ENCODE measurements around the gene CBR3. TPM values are rescaled to one million over a fixed set of nuclear protein-coding genes. Genes with fewer than 3 reads are reported as not detected.
"Not testable (repeated sequence)": the region's sequence is repeated elsewhere in the genome, so short reads cannot be mapped to it uniquely, and the experiment has no call there.

Gene CBR3
- total RNA-seq, 1 experiment from 2014 or later, result 20.1 TPM

GRCh38 chr21:36141513-36141925 lies 6.6 kb downstream of the CBR3 start:
- peaks cover 9% of the 10 kb centered on the region for H3K4me1 ChIP-seq (replicated peaks; ENCODE audit: insufficient read depth)
- TF ChIP-seq EZH2 (IDR thresholded peaks at IDR 0.05; ENCODE audit: low read depth) (no peak), CTCF (conservative IDR thresholded peaks at IDR 0.05) (peak; percentile 81)
- no peaks in the 10 kb centered on the region for H3K9me3 ChIP-seq (ENCODE audit: insufficient read depth, low read depth)
- H3K27me3 ChIP-seq (ENCODE audit: insufficient read depth, low read depth), result no peaks in the 10 kb centered on the region
- intact Hi-C loops (cut with micrococcal nuclease; ENCODE audit: unreplicated experiment), result loop anchor here (1.0 to 5.0 kb wide), 3 partner anchors 68 to 786 kb away; no protein-coding TSS in a partner anchor
- no TSS peak for BruUV-seq (replicated peaks)
- peak; percentile 91 to 96 for DNase-seq
- POLR2A ChIA-PET (ENCODE audit: unreplicated experiment), result interaction anchor here (0.5 kb wide), 1 partner anchor 943 kb away, joined by 3 read pairs; no protein-coding TSS in a partner anchor
- no peaks in the 10 kb centered on the region for H3K9me2 ChIP-seq (ENCODE audit: insufficient read depth)
- H3F3A ChIP-seq (ENCODE audit: insufficient read depth, low read depth), result peaks cover 7% of the 10 kb centered on the region; the same call in 1 of the 2 replicates
- peak overlapping the region; percentile 66 for H3K27ac ChIP-seq
- H4K20me1 ChIP-seq (ENCODE audit: insufficient read depth), result no peaks in the 10 kb centered on the region
- no peak overlapping the region for H2AFZ ChIP-seq
- CTCF ChIA-PET, result interaction anchor here (0.6 to 0.7 kb wide), 3 partner anchors 182 to 558 kb away, joined by 4 to 8 read pairs (median 6); no protein-coding TSS in a partner anchor
- H3K4me3 ChIP-seq, result no peak overlapping the region
- no peaks in the 10 kb centered on the region for H3K36me3 ChIP-seq (ENCODE audit: low read depth)
- H3K4me2 ChIP-seq, result peak overlapping the region; percentile 47
- 0 out of 2 replicates have a peak, but pooled peaks cover 2% of the 10 kb centered on the region for H3K79me2 ChIP-seq (ENCODE audit: low read depth)

GRCh38 chr21:36144233-36144632 lies 9.4 kb downstream of the CBR3 start:
- CTCF ChIA-PET; H3K4me3 ChIP-seq; H3K27me3 ChIP-seq (ENCODE audit: insufficient read depth, low read depth); H4K20me1 ChIP-seq (ENCODE audit: insufficient read depth); H3K4me1 ChIP-seq (replicated peaks; ENCODE audit: insufficient read depth); H3K79me2 ChIP-seq (ENCODE audit: low read depth); DNase-seq; H2AFZ ChIP-seq; H3K9me2 ChIP-seq (ENCODE audit: insufficient read depth); POLR2A ChIA-PET (ENCODE audit: unreplicated experiment); H3K36me3 ChIP-seq (ENCODE audit: low read depth); H3K9me3 ChIP-seq (ENCODE audit: insufficient read depth, low read depth); H3F3A ChIP-seq (ENCODE audit: insufficient read depth, low read depth); H3K4me2 ChIP-seq; BruUV-seq (replicated peaks); H3K27ac ChIP-seq: not testable (repeated sequence)
- intact Hi-C loops (cut with micrococcal nuclease; ENCODE audit: unreplicated experiment), result loop anchor here (5.0 kb wide), 1 partner anchor 783 kb away; no protein-coding TSS in a partner anchor

- intact Hi-C loops (cut with micrococcal nuclease; ENCODE audit: unreplicated experiment), result no loop called here
- CTCF ChIA-PET, result interaction anchor here (0.7 kb wide), 1 partner anchor 24 kb away, joined by 3 read pairs; no protein-coding TSS in a partner anchor
- POLR2A ChIA-PET (ENCODE audit: unreplicated experiment), result interaction anchor here (0.6 kb wide), 1 partner anchor 730 kb away, joined by 4 read pairs; no protein-coding TSS in a partner anchor
Measured at GRCh38 chr21:36145259-36145658, 10.4 kb downstream of the CBR3 start.

More at GRCh38 chr21:36145259-36145658, 10.4 kb downstream of the CBR3 start:
- Histone ChIP-seq H2AFZ (no peak overlapping the region), H3K4me2 (no peak overlapping the region), H3F3A (ENCODE audit: insufficient read depth, low read depth) (peaks cover 5% of the 10 kb centered on the region; the same call in 1 of the 2 replicates), H4K20me1 (ENCODE audit: insufficient read depth) (no peaks in the 10 kb centered on the region), H3K9me2 (ENCODE audit: insufficient read depth) (no peaks in the 10 kb centered on the region), H3K4me3 (no peak overlapping the region), H3K36me3 (ENCODE audit: low read depth) (no peaks in the 10 kb centered on the region), H3K27ac (no peak overlapping the region), H3K4me1 (replicated peaks; ENCODE audit: insufficient read depth) (peaks cover 5% of the 10 kb centered on the region), H3K27me3 (ENCODE audit: insufficient read depth, low read depth) (no peaks in the 10 kb centered on the region), H3K9me3 (ENCODE audit: insufficient read depth, low read depth) (no peaks in the 10 kb centered on the region), H3K79me2 (ENCODE audit: low read depth) (no peaks in the 10 kb centered on the region)
- no TSS peak for BruUV-seq (replicated peaks)
- DNase-seq, result no peak
- TF ChIP-seq CTCF (conservative IDR thresholded peaks at IDR 0.05) (no peak), EZH2 (IDR thresholded peaks at IDR 0.05; ENCODE audit: low read depth) (no peak)

All from PC-9 (cell line).